Testis (tissue), 2 donors: Measurements from ENCODE around the gene APOE.

ENCODE experiments used
- POLR2A ChIP-seq: fragments of 450-650 bp; IDR thresholded peaks from one replicate; pipeline ENCODE4 v1.6.1; 2017; ENCODE audit warnings: antibody characterized with exemption, mild to moderate bottlenecking, moderate library complexity
- TF ChIP-seq, protein P1 (sequence below), 3 experiments: fragments of 450-650 bp in 2 of 3; fragments of 200-600 bp in 1 of 3; sonication (generic) in 1 of 3; IDR thresholded peaks; one replicate each; pipeline ENCODE4 v1.5.1; 2016 to 2019; ENCODE audit warnings: antibody characterized with exemption in 3 of 3, mild to moderate bottlenecking in 2 of 3, moderate library complexity in 1 of 3

DNA sequence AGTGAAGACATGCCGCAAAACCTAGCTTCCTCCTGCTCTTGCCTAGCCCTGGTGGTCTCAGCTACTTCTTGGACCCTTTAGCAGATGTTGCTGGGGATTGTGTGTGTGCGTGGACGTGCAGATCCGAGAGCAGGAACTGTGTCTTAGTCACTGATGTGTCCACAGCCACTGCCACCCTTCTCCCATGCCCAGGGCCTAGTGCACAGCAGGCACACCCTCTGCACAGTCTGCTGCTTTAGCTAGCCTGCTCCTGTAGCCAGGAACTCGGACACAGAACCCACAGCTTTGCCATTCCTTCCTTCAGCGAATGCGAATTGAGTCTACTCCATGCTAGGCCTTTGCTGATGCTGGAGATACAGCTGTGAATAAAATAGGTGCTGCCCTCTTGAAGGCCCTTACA is 51.9 kb downstream of the APOE start:
- TF ChIP-seq, protein P1, sequence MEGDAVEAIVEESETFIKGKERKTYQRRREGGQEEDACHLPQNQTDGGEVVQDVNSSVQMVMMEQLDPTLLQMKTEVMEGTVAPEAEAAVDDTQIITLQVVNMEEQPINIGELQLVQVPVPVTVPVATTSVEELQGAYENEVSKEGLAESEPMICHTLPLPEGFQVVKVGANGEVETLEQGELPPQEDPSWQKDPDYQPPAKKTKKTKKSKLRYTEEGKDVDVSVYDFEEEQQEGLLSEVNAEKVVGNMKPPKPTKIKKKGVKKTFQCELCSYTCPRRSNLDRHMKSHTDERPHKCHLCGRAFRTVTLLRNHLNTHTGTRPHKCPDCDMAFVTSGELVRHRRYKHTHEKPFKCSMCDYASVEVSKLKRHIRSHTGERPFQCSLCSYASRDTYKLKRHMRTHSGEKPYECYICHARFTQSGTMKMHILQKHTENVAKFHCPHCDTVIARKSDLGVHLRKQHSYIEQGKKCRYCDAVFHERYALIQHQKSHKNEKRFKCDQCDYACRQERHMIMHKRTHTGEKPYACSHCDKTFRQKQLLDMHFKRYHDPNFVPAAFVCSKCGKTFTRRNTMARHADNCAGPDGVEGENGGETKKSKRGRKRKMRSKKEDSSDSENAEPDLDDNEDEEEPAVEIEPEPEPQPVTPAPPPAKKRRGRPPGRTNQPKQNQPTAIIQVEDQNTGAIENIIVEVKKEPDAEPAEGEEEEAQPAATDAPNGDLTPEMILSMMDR (IDR thresholded peaks at IDR 0.05): no peak
- no peak for TF ChIP-seq POLR2A
